Trophoblast cell (in vitro differentiated cells and primary cell): ENCODE data around the gene BORCS8.
"Not testable (repeated sequence)": the region's sequence is repeated elsewhere in the genome, so short reads cannot be mapped to it uniquely, and the experiment has no call there.

Experiments used
- DNase-seq, 2 donors: peaks; one replicate each; pipeline ENCODE4 v3.0.0-alpha.2; 2016
- H2AFZ ChIP-seq: 2 replicates; pipeline ENCODE4 v1.6.1; 2013; ENCODE audit warnings: low read length, moderate library complexity, mild to moderate bottlenecking; ENCODE audit not compliant: insufficient read depth, poor library complexity
- H2AK5ac ChIP-seq: 2 replicates; pipeline ENCODE4 v1.6.1; 2013; ENCODE audit warnings: mild to moderate bottlenecking, low read length
- H2BK120ac ChIP-seq: 2 replicates; pipeline ENCODE4 v1.6.1; 2013; ENCODE audit warnings: low read length, mild to moderate bottlenecking, moderate library complexity; ENCODE audit not compliant: insufficient read depth, poor library complexity
- H2BK12ac ChIP-seq: 2 replicates; pipeline ENCODE4 v1.6.1; 2013; ENCODE audit warnings: mild to moderate bottlenecking, low read length, moderate library complexity
- H2BK5ac ChIP-seq: 2 replicates; pipeline ENCODE4 v1.6.1; 2013; ENCODE audit warnings: low read length, low read depth, moderate library complexity, mild to moderate bottlenecking; ENCODE audit not compliant: poor library complexity
- H3K14ac ChIP-seq: 2 replicates; pipeline ENCODE4 v1.6.1; 2013; ENCODE audit warnings: mild to moderate bottlenecking, low read length
- H3K18ac ChIP-seq: 2 replicates; pipeline ENCODE4 v1.6.1; 2013; ENCODE audit warnings: mild to moderate bottlenecking, low read length
- H3K23ac ChIP-seq: 2 replicates; pipeline ENCODE4 v1.6.1; 2013; ENCODE audit warnings: low read length
- H3K27ac ChIP-seq: 2 replicates; pipeline ENCODE4 v1.5.1; 2013; ENCODE audit warnings: low read depth, mild to moderate bottlenecking, inconsistent platforms, low read length, moderate library complexity
- H3K27me3 ChIP-seq: 2 replicates; pipeline ENCODE4 v1.6.1; 2013; ENCODE audit warnings: inconsistent platforms, mild to moderate bottlenecking, low read length, moderate library complexity; ENCODE audit not compliant: insufficient read depth
- H3K36me3 ChIP-seq, 2 experiments: 1 replicate in 1 of 2; 2 replicates in 1 of 2; pipeline ENCODE4 v1.6.1; 2013; ENCODE audit warnings: low read length in 2 of 2, mild to moderate bottlenecking in 2 of 2, moderate library complexity in 1 of 2; ENCODE audit not compliant: insufficient read depth in 2 of 2, control insufficient read depth in 1 of 2
- H3K4ac ChIP-seq: 2 replicates; pipeline ENCODE4 v1.6.1; 2013; ENCODE audit warnings: low read depth, mild to moderate bottlenecking, low read length, moderate library complexity
- H3K4me1 ChIP-seq, 2 experiments: 1 replicate in 1 of 2; 2 replicates in 1 of 2; pipeline ENCODE4 v1.6.1; 2013; ENCODE audit warnings: low read length in 2 of 2, mild to moderate bottlenecking in 2 of 2, moderate library complexity in 1 of 2; ENCODE audit not compliant: insufficient read depth in 2 of 2, control insufficient read depth in 1 of 2
- H3K4me2 ChIP-seq: 2 replicates; pipeline ENCODE4 v1.6.1; 2013; ENCODE audit warnings: inconsistent platforms, mild to moderate bottlenecking, low read length, moderate library complexity
- H3K4me3 ChIP-seq: 2 replicates; pipeline ENCODE4 v1.5.1; 2013; ENCODE audit warnings: mild to moderate bottlenecking, low read depth, low read length, inconsistent platforms
- H3K79me1 ChIP-seq: one replicate; pipeline ENCODE4 v1.6.1; 2013; ENCODE audit warnings: low read length
- H3K79me2 ChIP-seq: 2 replicates; pipeline ENCODE4 v1.6.1; 2013; ENCODE audit warnings: low read length, mild to moderate bottlenecking; ENCODE audit not compliant: control insufficient read depth, insufficient read depth, poor library complexity
- H3K9ac ChIP-seq: 2 replicates; pipeline ENCODE4 v1.6.1; 2013; ENCODE audit warnings: mild to moderate bottlenecking, low read length
- H3K9me3 ChIP-seq: 2 replicates; pipeline ENCODE4 v1.6.1; 2013; ENCODE audit warnings: low read depth, mild to moderate bottlenecking, control low read depth, inconsistent platforms, low read length; ENCODE audit not compliant: insufficient read depth
- H4K12ac ChIP-seq: 2 replicates; pipeline ENCODE4 v1.6.1; 2013; ENCODE audit warnings: low read depth, mild to moderate bottlenecking, low read length, moderate library complexity
- H4K8ac ChIP-seq: 2 replicates; pipeline ENCODE4 v1.6.1; 2013; ENCODE audit warnings: low read depth, mild to moderate bottlenecking, low read length, moderate library complexity
- H4K91ac ChIP-seq: one replicate; pipeline ENCODE4 v1.6.1; 2013; ENCODE audit warnings: low read depth, mild to moderate bottlenecking, low read length, moderate library complexity
- WGBS: extraction: QIAGEN DNeasy Blood & Tissue Kit; methylation state at CpG from one replicate; pipeline ENCODE4 v1.1.7; 2013; ENCODE audit warnings: missing lambda C conversion rate; ENCODE audit not compliant: insufficient read length, insufficient coverage; ENCODE audit errors: extremely low coverage; 5-methylcytosine and 5-hydroxymethylcytosine counted together

Gene BORCS8

GRCh38 chr19:19149435-19149834, 42.5 kb downstream of the BORCS8 start:
- no peak overlapping the region for H3K9ac ChIP-seq
- no peaks in the 10 kb centered on the region for H3K4me1 ChIP-seq
- H3K4me3 ChIP-seq, result no peak overlapping the region
- H3K23ac ChIP-seq, result no peak overlapping the region
- H2AK5ac ChIP-seq, result no peak overlapping the region
- H3K4ac ChIP-seq, result no peak overlapping the region
- no peak overlapping the region for H3K18ac ChIP-seq
- no peak overlapping the region for H4K12ac ChIP-seq
- no peak overlapping the region for H2BK12ac ChIP-seq
- H4K91ac ChIP-seq, result no peak overlapping the region
- WGBS, result no CpG with 5 or more reads among the region's 2 CpGs
- no peaks in the 10 kb centered on the region for H3K79me2 ChIP-seq
- H3K27me3 ChIP-seq, result no peaks in the 10 kb centered on the region
- H4K8ac ChIP-seq, result no peak overlapping the region
- no peaks in the 10 kb centered on the region for H3K9me3 ChIP-seq
- no peaks in the 10 kb centered on the region for H3K79me1 ChIP-seq
- H3K36me3 ChIP-seq, result peaks cover 2 to 4% of the 10 kb centered on the region in 2 experiments
- no peak overlapping the region for H3K27ac ChIP-seq
- H3K14ac ChIP-seq, result no peak overlapping the region
- no peak overlapping the region for H2BK5ac ChIP-seq
- H3K4me2 ChIP-seq, result no peak overlapping the region
- H2BK120ac ChIP-seq, result no peak overlapping the region
- H2AFZ ChIP-seq, result no peak overlapping the region
- no peak for DNase-seq

- H3K4me1 ChIP-seq, H3K4ac ChIP-seq, H3K23ac ChIP-seq, H3K4me3 ChIP-seq, H3K79me2 ChIP-seq, H3K9ac ChIP-seq, H2BK120ac ChIP-seq, H2AK5ac ChIP-seq, H2AFZ ChIP-seq, H3K9me3 ChIP-seq, H3K4me2 ChIP-seq, DNase-seq, H3K27ac ChIP-seq, H2BK12ac ChIP-seq, H3K18ac ChIP-seq, H3K36me3 ChIP-seq, H3K79me1 ChIP-seq, H4K91ac ChIP-seq, H4K12ac ChIP-seq, H3K27me3 ChIP-seq, H4K8ac ChIP-seq, H2BK5ac ChIP-seq, H3K14ac ChIP-seq: not testable (repeated sequence)
- WGBS, result no CpG with 5 or more reads among the region's 8 CpGs
Measured at GRCh38 chr19:19148504-19148903, 43.4 kb downstream of the BORCS8 start.

- no peak overlapping the region for H4K12ac ChIP-seq
Measured at GRCh38 chr19:19147344-19147743, 44.6 kb downstream of the BORCS8 start.

DNA sequence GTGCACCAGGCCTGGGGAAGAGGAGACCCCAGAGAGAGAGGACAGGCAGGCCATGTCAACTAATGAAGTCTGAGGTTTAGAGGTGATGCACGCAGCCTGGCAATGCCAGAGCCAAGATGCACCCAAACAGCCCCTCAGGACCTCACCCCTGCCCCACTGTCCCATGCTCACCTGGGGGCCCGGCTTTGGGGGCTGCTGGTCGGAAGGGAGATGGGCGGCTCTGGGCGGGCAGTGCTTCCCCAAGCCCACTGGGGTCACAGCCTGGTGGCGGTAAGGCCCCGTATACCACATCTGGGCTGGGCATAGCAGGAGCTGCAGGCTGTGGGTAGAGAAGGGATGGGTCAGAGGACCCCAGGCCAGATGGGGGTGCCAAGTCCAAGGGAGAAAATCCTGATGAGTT, 45.1 kb downstream of the BORCS8 start:
- H2BK12ac ChIP-seq, result no peak overlapping the region
- no peak overlapping the region for H3K4ac ChIP-seq
- H3K79me2 ChIP-seq, result no peaks in the 10 kb centered on the region
- DNase-seq, result no peak
- H2BK5ac ChIP-seq, result no peak overlapping the region
- H2AK5ac ChIP-seq, result no peak overlapping the region
- no peaks in the 10 kb centered on the region for H3K79me1 ChIP-seq
- no CpG with 5 or more reads among the region's 7 CpGs for WGBS
- H3K4me3 ChIP-seq, result no peak overlapping the region
- no peak overlapping the region for H3K27ac ChIP-seq
- no peak overlapping the region for H4K8ac ChIP-seq
- no peak overlapping the region for H4K12ac ChIP-seq
- no peak overlapping the region for H2AFZ ChIP-seq
- peaks cover 2 to 4% of the 10 kb centered on the region in 2 experiments for H3K36me3 ChIP-seq
- H3K9ac ChIP-seq, result no peak overlapping the region
- no peak overlapping the region for H3K18ac ChIP-seq
- no peaks in the 10 kb centered on the region for H3K27me3 ChIP-seq
- H3K9me3 ChIP-seq, result no peaks in the 10 kb centered on the region
- H3K23ac ChIP-seq, result no peak overlapping the region
- H3K14ac ChIP-seq, result no peak overlapping the region
- H3K4me1 ChIP-seq, result no peaks in the 10 kb centered on the region
- H4K91ac ChIP-seq, result no peak overlapping the region
- no peak overlapping the region for H3K4me2 ChIP-seq
- H2BK120ac ChIP-seq, result no peak overlapping the region

More at GRCh38 chr19:19147344-19147743, 44.6 kb downstream of the BORCS8 start:
- H2AFZ ChIP-seq, result no peak overlapping the region
- H2BK5ac ChIP-seq, result no peak overlapping the region
- no peak overlapping the region for H3K14ac ChIP-seq
- no peaks in the 10 kb centered on the region for H3K27me3 ChIP-seq
- no peak overlapping the region for H3K27ac ChIP-seq
- no peak overlapping the region for H3K4ac ChIP-seq
- H3K36me3 ChIP-seq, result peaks cover 2 to 4% of the 10 kb centered on the region in 2 experiments
- H3K9ac ChIP-seq, result no peak overlapping the region
- H3K79me2 ChIP-seq, result no peaks in the 10 kb centered on the region
- H3K4me3 ChIP-seq, result no peak overlapping the region
- no peak overlapping the region for H2BK120ac ChIP-seq
- H4K8ac ChIP-seq, result no peak overlapping the region
- no peak for DNase-seq
- H4K91ac ChIP-seq, result no peak overlapping the region
- no peak overlapping the region for H3K23ac ChIP-seq
- H2BK12ac ChIP-seq, result no peak overlapping the region
- no peak overlapping the region for H3K18ac ChIP-seq
- no peak overlapping the region for H2AK5ac ChIP-seq
- no peaks in the 10 kb centered on the region for H3K4me1 ChIP-seq
- H3K4me2 ChIP-seq, result no peak overlapping the region
- no peaks in the 10 kb centered on the region for H3K9me3 ChIP-seq
- WGBS, result no CpG with 5 or more reads among the region's 5 CpGs
- H3K79me1 ChIP-seq, result no peaks in the 10 kb centered on the region
